H1 (cell line): ENCODE results near the gene STX4. TPM values are rescaled to one million over a fixed set of nuclear protein-coding genes. Genes with fewer than 3 reads are reported as not detected.

Source experiments
- CTCF ChIA-PET: fragments of 300-600 bp; sonication (Branson Sonifier 250); formaldehyde crosslinking; loops from one replicate; lab custom pipeline; 2021; ENCODE audit not compliant: partially characterized antibody; lab: Charles Lee
- POLR2A ChIA-PET: fragments of 300-600 bp; sonication (Branson Sonifier 250); formaldehyde crosslinking; loops from one replicate; lab custom pipeline; 2021; ENCODE audit warnings: inconsistent platforms; ENCODE audit not compliant: partially characterized antibody; lab: Charles Lee
- DNase-seq, 2 experiments: peaks; one replicate each; pipeline versions ENCODE4 v3.0.0 to v3.0.0-alpha.2; 2010 to 2022; ENCODE audit warnings: low spot score in 2 of 2, low read depth in 1 of 2, mixed read lengths in 1 of 2
- FAIRE-seq: peaks from 2 replicates; lab custom pipeline; 2011; peaks lifted over from hg19 to GRCh38; lab: Jason Lieb, UNC
- H2AFZ ChIP-seq: 2 replicates; pipeline ENCODE4 v1.8.1; 2012; ENCODE audit warnings: low read length, inconsistent platforms
- H2AK5ac ChIP-seq: 2 replicates; pipeline ENCODE4 v1.6.1; 2013; ENCODE audit warnings: low read depth, low read length
- H2BK120ac ChIP-seq: replicated peaks from 2 replicates; pipeline ENCODE3; 2013; ENCODE audit warnings: low read depth, low read length, inconsistent platforms
- H2BK12ac ChIP-seq: 2 replicates; pipeline ENCODE4 v1.6.1; 2013; ENCODE audit warnings: low read depth, low read length
- H2BK15ac ChIP-seq: 2 replicates; pipeline ENCODE4 v1.6.1; 2013; ENCODE audit warnings: low read length
- H2BK20ac ChIP-seq: 2 replicates; pipeline ENCODE4 v1.6.1; 2013; ENCODE audit warnings: low read length
- H2BK5ac ChIP-seq: 2 replicates; pipeline ENCODE4 v1.6.1; 2013; ENCODE audit warnings: low read depth, low read length
- H3K14ac ChIP-seq: 2 replicates; pipeline ENCODE4 v1.6.1; 2013; ENCODE audit warnings: inconsistent platforms; ENCODE audit not compliant: insufficient read length
- H3K18ac ChIP-seq: 2 replicates; pipeline ENCODE4 v1.6.1; 2013; ENCODE audit warnings: low read length; ENCODE audit errors: extremely low read depth
- H3K23ac ChIP-seq: 2 replicates; pipeline ENCODE4 v1.6.1; 2013; ENCODE audit warnings: inconsistent platforms; ENCODE audit not compliant: insufficient read length
- H3K23me2 ChIP-seq: 2 replicates; pipeline ENCODE4 v1.6.1; 2013; ENCODE audit warnings: low read depth, low read length
- H3K27ac ChIP-seq: 2 replicates; pipeline ENCODE4 v1.6.1; 2011; ENCODE audit warnings: low read depth, low read length, inconsistent platforms
- H3K27me3 ChIP-seq, 4 experiments: replicated peaks in 1 of 4; 1 replicate in 1 of 4; 2 replicates in 3 of 4; pipeline versions ENCODE4 v1.6.1 to v1.8.1; 2011 to 2013; ENCODE audit warnings: low read length in 3 of 4, mild to moderate bottlenecking in 3 of 4, inconsistent platforms in 2 of 4, mixed read lengths in 2 of 4, moderate library complexity in 1 of 4; ENCODE audit not compliant: control insufficient read depth in 3 of 4, insufficient read depth in 3 of 4; ENCODE audit errors: extremely low read depth in 1 of 4
- H3K36me3 ChIP-seq, 4 experiments: 2 replicates each; pipeline versions ENCODE4 v1.6.1 to v1.8.1; 2011 to 2013; ENCODE audit warnings: mild to moderate bottlenecking in 4 of 4, low read length in 3 of 4, moderate library complexity in 2 of 4, control low read depth in 1 of 4, inconsistent platforms in 1 of 4; ENCODE audit not compliant: insufficient read depth in 4 of 4, control insufficient read depth in 2 of 4
- H3K4ac ChIP-seq: replicated peaks from 2 replicates; pipeline ENCODE3; 2013; ENCODE audit warnings: low read length, low read depth, mixed read lengths, inconsistent platforms; ENCODE audit not compliant: insufficient read length
- H3K4me1 ChIP-seq, 4 experiments: replicated peaks in 1 of 4; 1 replicate in 1 of 4; 2 replicates in 3 of 4; pipeline versions ENCODE4 v1.6.1 to v1.8.1; 2011 to 2013; ENCODE audit warnings: low read length in 3 of 4, inconsistent platforms in 2 of 4, mixed read lengths in 1 of 4; ENCODE audit not compliant: insufficient read depth in 4 of 4, control insufficient read depth in 3 of 4
- H3K4me2 ChIP-seq, 2 experiments: 2 replicates each; pipeline versions ENCODE4 v1.6.1 to v1.8.1; 2011 to 2013; ENCODE audit warnings: low read depth in 2 of 2, low read length in 2 of 2, control low read depth in 1 of 2, inconsistent platforms in 1 of 2, mild to moderate bottlenecking in 1 of 2; ENCODE audit not compliant: insufficient read depth in 1 of 2
- H3K4me3 ChIP-seq, 4 experiments: fragments of 200-600, 300-600 bp in 1 of 4; sonication (generic), shearing (Covaris generic), sonication (Bioruptor Twin) in 1 of 4; 2 replicates each; pipeline versions ENCODE4 v1.5.1 to v1.8.1; 2011 to 2016; ENCODE audit warnings: low read length in 4 of 4, low read depth in 3 of 4, control low read depth in 2 of 4, inconsistent platforms in 2 of 4, mild to moderate bottlenecking in 2 of 4, mixed read lengths in 1 of 4, moderate library complexity in 1 of 4; ENCODE audit not compliant: insufficient read depth in 2 of 4; ENCODE audit errors: extremely low read depth in 1 of 4
- H3K56ac ChIP-seq: replicated peaks from 2 replicates; pipeline ENCODE3; 2013; ENCODE audit warnings: low read depth, mild to moderate bottlenecking, mixed read lengths, low read length, inconsistent platforms; ENCODE audit not compliant: insufficient read length
- H3K79me1 ChIP-seq: 2 replicates; pipeline ENCODE4 v1.6.1; 2013; ENCODE audit warnings: low read depth, low read length, control low read depth
- H3K79me2 ChIP-seq, 2 experiments: 2 replicates each; pipeline versions ENCODE4 v1.6.1 to v1.8.1; 2012 to 2013; ENCODE audit warnings: low read length in 2 of 2, mild to moderate bottlenecking in 2 of 2, inconsistent platforms in 1 of 2; ENCODE audit not compliant: insufficient read depth in 2 of 2, control insufficient read depth in 1 of 2
- H3K9ac ChIP-seq, 4 experiments: replicated peaks in 1 of 4; 1 replicate in 1 of 4; 2 replicates in 3 of 4; pipeline versions ENCODE4 v1.6.1 to v1.8.1; 2011 to 2013; ENCODE audit warnings: low read depth in 3 of 4, low read length in 3 of 4, control low read depth in 2 of 4, mild to moderate bottlenecking in 2 of 4, moderate library complexity in 2 of 4, inconsistent platforms in 1 of 4; ENCODE audit errors: extremely low read depth in 1 of 4
- H3K9me3 ChIP-seq, 2 experiments: 2 replicates each; pipeline versions ENCODE4 v1.6.1 to v1.8.1; 2012 to 2013; ENCODE audit warnings: mild to moderate bottlenecking in 2 of 2, moderate library complexity in 2 of 2, control low read depth in 1 of 2, inconsistent platforms in 1 of 2, low read depth in 1 of 2, low read length in 1 of 2, mixed read lengths in 1 of 2; ENCODE audit not compliant: insufficient read depth in 2 of 2
- H4K20me1 ChIP-seq, 2 experiments: replicated peaks in 1 of 2; 2 replicates each; pipeline versions ENCODE3 to v1.8.1; 2011 to 2013; ENCODE audit warnings: inconsistent platforms in 2 of 2, low read length in 2 of 2, mild to moderate bottlenecking in 1 of 2; ENCODE audit not compliant: insufficient read depth in 2 of 2, control insufficient read depth in 1 of 2
- H4K5ac ChIP-seq: 2 replicates; pipeline ENCODE4 v1.6.1; 2013; ENCODE audit warnings: low read length, low read depth, mixed read lengths, inconsistent platforms; ENCODE audit not compliant: insufficient read length
- H4K8ac ChIP-seq: 2 replicates; pipeline ENCODE4 v1.8.0; 2013; ENCODE audit warnings: mild to moderate bottlenecking, moderate library complexity, low read length, inconsistent platforms; ENCODE audit not compliant: insufficient read depth; ENCODE audit errors: extremely low read depth
- H4K91ac ChIP-seq: replicated peaks from 2 replicates; pipeline ENCODE3; 2013; ENCODE audit warnings: low read length, mixed read lengths, inconsistent platforms; ENCODE audit not compliant: insufficient read length
- BACH1 ChIP-seq: IDR thresholded peaks from 2 replicates; pipeline ENCODE4 v1.6.1; 2012; ENCODE audit warnings: low read length, improper control_type of control experiment
- CBX5 ChIP-seq: fragments of 300-800, 300-1000 bp; sonication (generic); IDR thresholded peaks from 2 replicates; pipeline ENCODE4 v1.7.1; 2016; ENCODE audit warnings: antibody characterized with exemption, low read length, low read depth
- E2F6 ChIP-seq: IDR thresholded peaks from 2 replicates; pipeline ENCODE4 v1.6.1; 2012; ENCODE audit warnings: inconsistent platforms
- EZH2 ChIP-seq: fragments of 200-600 bp; sonication (generic); IDR thresholded peaks from 2 replicates; pipeline ENCODE4 v1.7.1; 2012; ENCODE audit warnings: low read depth, mild to moderate bottlenecking, moderate library complexity, low read length, inconsistent platforms; ENCODE audit not compliant: severe bottlenecking
- POLR2AphosphoS5 ChIP-seq: IDR thresholded peaks from 2 replicates; pipeline ENCODE4 v1.6.1; 2011; ENCODE audit warnings: low read depth, low read length
- RNF2 ChIP-seq: fragments of 200-900, 300-1000 bp; sonication (generic); IDR thresholded peaks from 2 replicates; pipeline ENCODE4 v1.7.1; 2016; ENCODE audit warnings: borderline replicate concordance, low read depth, mild to moderate bottlenecking, antibody characterized with exemption, low read length; ENCODE audit not compliant: poor library complexity, severe bottlenecking; ENCODE audit errors: missing control alignments
- SIN3A ChIP-seq, 2 experiments: IDR thresholded peaks in 1 of 2; conservative IDR thresholded peaks in 1 of 2; 2 replicates each; pipeline ENCODE4 v1.6.1; 2011 to 2012; ENCODE audit warnings: low read length in 2 of 2, improper control_type of control experiment in 1 of 2, low read depth in 1 of 2, mild to moderate bottlenecking in 1 of 2
- SUZ12 ChIP-seq: fragments of 200-600 bp; sonication (generic); IDR thresholded peaks from 2 replicates; pipeline ENCODE4 v1.6.1; 2012; ENCODE audit warnings: mild to moderate bottlenecking, inconsistent platforms, low read length, moderate library complexity, mixed read lengths
- WGBS, 2 experiments: shearing (Covaris generic) in 1 of 2; methylation state at CpG; one replicate each; pipeline versions ENCODE4 v1.1.6 to v1.1.7; 2013 to 2015; ENCODE audit warnings: low lambda C conversion rate in 2 of 2, mixed read lengths in 2 of 2, inconsistent platforms in 1 of 2, low coverage in 1 of 2, missing lambda C conversion rate in 1 of 2; ENCODE audit not compliant: insufficient replicate concordance in 2 of 2, insufficient coverage in 1 of 2, insufficient read length in 1 of 2; ENCODE audit errors: extremely low coverage in 1 of 2, missing lambda C conversion rate in 1 of 2; 5-methylcytosine and 5-hydroxymethylcytosine counted together
- polyA plus RNA-seq, 7 experiments: library from polyadenylated mRNA; depleted of rRNA in 3 of 7; stranded (reverse) in 5 of 7; unstranded in 2 of 7; fragments of >200 nt in 5 of 7; fragments of 200-250 nt in 2 of 7; gene quantifications; 1 replicate in 5 of 7; 2 replicates in 1 of 7; 4 replicates in 1 of 7; pipeline versions ENCODE4 v1.2.1 to v1.2.3, GENCODE V29; 2011 to 2013; ENCODE audit warnings: missing spikeins in 2 of 7, mixed read lengths in 2 of 7
- total RNA-seq: library from RNA; stranded (reverse); fragmentation: NEBNext Ultra II Directional; extraction: Animal tissue kit (Norgen Biotek cat#: 25700); gene quantifications from 2 replicates; pipeline ENCODE4 v1.2.1, GENCODE V29; 2021
- TF ChIP-seq, protein P1 (sequence below): IDR thresholded peaks from 2 replicates; pipeline ENCODE4 v1.6.1; 2011; ENCODE audit warnings: low read length, improper control_type of control experiment

Gene STX4
- total and polyA plus RNA-seq, 2 of the 8 experiments (the other 6 are each of a cell fraction or from before 2014, with no cell fraction given), result 25.8 to 32.3 TPM

GRCh38 chr16:30983898-30984610 is 49.3 kb upstream of the STX4 start:
- Histone ChIP-seq H3K14ac (no peak overlapping the region), H3K4ac (no peak overlapping the region), H2AFZ (no peak overlapping the region), H2AK5ac (no peak overlapping the region), H3K9me3 (no peaks in the 10 kb centered on the region), H4K20me1 (peaks cover 0 to 14% of the 10 kb centered on the region in 2 experiments), H3K23ac (no peak overlapping the region), H4K5ac (no peak overlapping the region), H2BK5ac (no peak overlapping the region), H3K18ac (no peak overlapping the region), H3K56ac (no peak overlapping the region), H4K91ac (no peak overlapping the region), H3K79me1 (no peaks in the 10 kb centered on the region), H3K36me3 (peaks cover 8 to 26% (median 19%) of the 10 kb centered on the region in 4 experiments; a peak in 6 of 8 replicates), H3K23me2 (peaks cover 3% of the 10 kb centered on the region; the same call in 1 of the 2 replicates), H2BK120ac (no peak overlapping the region), H3K4me1 (peaks cover 0 to 5% (median 2%) of the 10 kb centered on the region in 4 experiments; a peak in 4 of 7 replicates), H3K9ac (no peak overlapping the region), H3K27ac (no peak overlapping the region), H3K4me3 (no peak overlapping the region), H2BK15ac (no peak overlapping the region), H2BK12ac (no peak overlapping the region), H4K8ac (no peak overlapping the region; the same call in 1 of the 2 replicates), H2BK20ac (no peak overlapping the region), H3K4me2 (no peak overlapping the region), H3K27me3 (no peaks in the 10 kb centered on the region), H3K79me2 (no peaks in the 10 kb centered on the region)
- WGBS, 2 experiments, result 91% methylated on average over 13 of the region's 14 CpGs; no CpG with 5 or more reads in 1 of the 2 experiments
- FAIRE-seq (no peak), DNase-seq (no peak)
- ChIA-PET CTCF (interaction anchor here (0.6 to 5.5 kb wide), 47 partner anchors 9 to 1296 kb away, joined by 3 to 39 read pairs (median 5); partner anchors contain the start of genes PRSS8, ZNF646 and ZNF668), POLR2A (interaction anchor here (0.6 to 5.9 kb wide), 33 partner anchors 7 to 196 kb away, joined by 3 to 45 read pairs (median 4); partner anchors contain the start of genes FUS, KAT8, ORAI3 and STX4)
- no peak for TF ChIP-seq E2F6
- TF ChIP-seq SIN3A (conservative IDR thresholded peaks at IDR 0.05 in 1 of 2, IDR thresholded peaks at IDR 0.05 in 1 of 2; ENCODE audit: low read depth in 1 of 2, low read length in 2 of 2), result no peak
- TF ChIP-seq CBX5, result no peak
- TF ChIP-seq POLR2AphosphoS5, result no peak
- TF ChIP-seq EZH2, result no peak
- no peak for TF ChIP-seq BACH1
- no peak for TF ChIP-seq SUZ12
- TF ChIP-seq RNF2, result no peak
- TF ChIP-seq, protein P1, sequence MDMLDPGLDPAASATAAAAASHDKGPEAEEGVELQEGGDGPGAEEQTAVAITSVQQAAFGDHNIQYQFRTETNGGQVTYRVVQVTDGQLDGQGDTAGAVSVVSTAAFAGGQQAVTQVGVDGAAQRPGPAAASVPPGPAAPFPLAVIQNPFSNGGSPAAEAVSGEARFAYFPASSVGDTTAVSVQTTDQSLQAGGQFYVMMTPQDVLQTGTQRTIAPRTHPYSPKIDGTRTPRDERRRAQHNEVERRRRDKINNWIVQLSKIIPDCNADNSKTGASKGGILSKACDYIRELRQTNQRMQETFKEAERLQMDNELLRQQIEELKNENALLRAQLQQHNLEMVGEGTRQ, result no peak
